ENCODE results near the gene LRP1B. TPM values are rescaled to one million over a fixed set of nuclear protein-coding genes. Genes with fewer than 3 reads are reported as not detected.
"Not testable (repeated sequence)": the region's sequence is repeated elsewhere in the genome, so short reads cannot be mapped to it uniquely, and the experiment has no call there.

The LRP1B gene
- polyA plus RNA-seq, 1 donor from 2014 or later, result 12.7 TPM

DNA sequence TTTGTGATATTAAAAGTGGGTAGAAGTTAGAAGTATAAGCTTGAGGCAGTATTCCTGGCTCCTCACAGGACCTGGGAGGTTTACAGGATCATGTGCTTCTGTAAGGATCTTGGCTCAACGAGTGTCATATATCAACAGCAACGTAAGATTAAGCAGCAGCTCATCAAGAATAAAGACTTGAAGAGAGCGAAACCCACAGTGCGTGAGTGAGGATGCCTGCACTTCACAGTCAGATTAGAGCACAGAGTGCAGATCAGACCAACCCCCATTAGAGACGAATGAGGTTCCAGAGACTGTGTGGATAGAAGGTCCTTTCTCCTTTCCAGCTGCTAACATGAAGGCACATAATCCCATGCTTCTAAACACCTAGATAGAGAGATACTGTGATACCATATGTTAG is 1693.9 kb downstream of the LRP1B start:
- no peak overlapping the region for H3K4me2 ChIP-seq (ENCODE audit: low read length)
- no peak overlapping the region for H2AFZ ChIP-seq (ENCODE audit: low read depth, low read length)
- H3K9me2 ChIP-seq (ENCODE audit: insufficient read depth, low read length), result no peaks in the 10 kb centered on the region

DNA sequence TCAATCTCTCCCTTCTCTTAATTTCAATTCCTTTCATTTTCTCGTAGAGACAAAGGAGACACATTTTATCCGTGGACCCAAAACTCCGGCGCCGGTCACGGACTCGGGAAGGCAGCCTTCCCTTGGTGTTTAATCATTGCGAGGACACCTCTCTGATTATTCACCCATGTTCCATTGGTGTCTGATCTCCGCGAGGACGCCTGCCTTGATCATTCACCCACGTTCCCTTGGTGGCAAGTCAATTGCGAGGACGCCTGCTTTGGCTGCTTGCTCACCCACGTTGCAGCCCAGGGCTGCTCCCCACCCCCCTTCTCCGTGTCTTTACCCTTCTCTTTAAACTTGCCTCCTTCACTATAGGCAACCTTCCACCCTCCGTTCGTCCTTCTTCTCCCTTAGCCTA is 1703.8 kb downstream of the LRP1B start:
- H3K4me2 ChIP-seq (ENCODE audit: low read length); H3K9me2 ChIP-seq (ENCODE audit: insufficient read depth, low read length); H3F3A ChIP-seq (ENCODE audit: insufficient read depth, low read length, poor library complexity, severe bottlenecking); H2AFZ ChIP-seq (ENCODE audit: low read depth, low read length); H4K20me1 ChIP-seq (ENCODE audit: insufficient read depth); H3K27ac ChIP-seq (ENCODE audit: low read length); H3K27me3 ChIP-seq (ENCODE audit: insufficient read depth, low read depth, low read length); H3K9ac ChIP-seq (ENCODE audit: low read length); H3K79me2 ChIP-seq (replicated peaks; ENCODE audit: insufficient read depth, low read length); H3K4me3 ChIP-seq (ENCODE audit: low read length); H3K9me3 ChIP-seq (ENCODE audit: low read length); H3K36me3 ChIP-seq (ENCODE audit: insufficient read depth, low read length): not testable (repeated sequence)

More for the DNA sequence above, 1693.9 kb downstream of the LRP1B start:
- Histone ChIP-seq H3K4me3 (ENCODE audit: low read length) (no peak overlapping the region), H3K79me2 (replicated peaks; ENCODE audit: insufficient read depth, low read length) (no peaks in the 10 kb centered on the region), H3F3A (ENCODE audit: insufficient read depth, low read length, poor library complexity, severe bottlenecking) (no peaks in the 10 kb centered on the region), H3K36me3 (ENCODE audit: insufficient read depth, low read length) (no peaks in the 10 kb centered on the region), H4K20me1 (ENCODE audit: insufficient read depth) (no peaks in the 10 kb centered on the region), H3K27ac (ENCODE audit: low read length) (no peak overlapping the region), H3K9ac (ENCODE audit: low read length) (no peak overlapping the region), H3K27me3 (ENCODE audit: insufficient read depth, low read depth, low read length) (no peaks in the 10 kb centered on the region), H3K9me3 (ENCODE audit: low read length) (no peaks in the 10 kb centered on the region)
- TF ChIP-seq EP300 (conservative IDR thresholded peaks at IDR 0.05; ENCODE audit: poor library complexity, severe bottlenecking) (no peak), RAD21 (conservative IDR thresholded peaks at IDR 0.05) (no peak), REST (IDR thresholded peaks at IDR 0.05; ENCODE audit: borderline replicate concordance) (no peak), SMC3 (conservative IDR thresholded peaks at IDR 0.05; ENCODE audit: poor library complexity) (no peak), EZH2 (IDR thresholded peaks at IDR 0.05; ENCODE audit: borderline replicate concordance, insufficient read depth, low read length, poor library complexity, severe bottlenecking) (no peak), MXI1 (conservative IDR thresholded peaks at IDR 0.05; ENCODE audit: poor library complexity, severe bottlenecking) (no peak), TAF1 (IDR thresholded peaks at IDR 0.05; ENCODE audit: low read depth) (no peak), POLR2AphosphoS5 (IDR thresholded peaks at IDR 0.05) (no peak)
- TF ChIP-seq, protein P1, sequence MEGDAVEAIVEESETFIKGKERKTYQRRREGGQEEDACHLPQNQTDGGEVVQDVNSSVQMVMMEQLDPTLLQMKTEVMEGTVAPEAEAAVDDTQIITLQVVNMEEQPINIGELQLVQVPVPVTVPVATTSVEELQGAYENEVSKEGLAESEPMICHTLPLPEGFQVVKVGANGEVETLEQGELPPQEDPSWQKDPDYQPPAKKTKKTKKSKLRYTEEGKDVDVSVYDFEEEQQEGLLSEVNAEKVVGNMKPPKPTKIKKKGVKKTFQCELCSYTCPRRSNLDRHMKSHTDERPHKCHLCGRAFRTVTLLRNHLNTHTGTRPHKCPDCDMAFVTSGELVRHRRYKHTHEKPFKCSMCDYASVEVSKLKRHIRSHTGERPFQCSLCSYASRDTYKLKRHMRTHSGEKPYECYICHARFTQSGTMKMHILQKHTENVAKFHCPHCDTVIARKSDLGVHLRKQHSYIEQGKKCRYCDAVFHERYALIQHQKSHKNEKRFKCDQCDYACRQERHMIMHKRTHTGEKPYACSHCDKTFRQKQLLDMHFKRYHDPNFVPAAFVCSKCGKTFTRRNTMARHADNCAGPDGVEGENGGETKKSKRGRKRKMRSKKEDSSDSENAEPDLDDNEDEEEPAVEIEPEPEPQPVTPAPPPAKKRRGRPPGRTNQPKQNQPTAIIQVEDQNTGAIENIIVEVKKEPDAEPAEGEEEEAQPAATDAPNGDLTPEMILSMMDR (IDR thresholded peaks at IDR 0.05; ENCODE audit: poor library complexity, severe bottlenecking), result no peak

DNA sequence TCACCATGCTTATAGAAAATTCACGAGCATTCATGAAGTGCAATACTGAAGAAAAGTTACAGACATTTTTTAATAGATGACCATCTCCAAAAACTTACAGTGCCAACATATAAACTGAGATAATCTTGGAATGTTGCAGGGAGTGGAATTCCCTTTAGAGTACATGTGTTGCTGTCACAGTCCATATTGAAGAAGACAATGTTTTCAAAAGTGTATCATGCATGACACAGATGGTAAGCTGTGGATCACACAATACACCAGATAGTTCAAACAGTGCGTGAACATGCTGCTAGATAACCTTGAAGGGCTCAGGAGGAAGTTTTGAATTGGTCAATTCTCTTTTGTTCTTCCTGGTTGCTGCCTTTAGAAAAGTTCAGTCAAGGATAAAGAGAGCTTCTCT is 1706.3 kb downstream of the LRP1B start:
- TF ChIP-seq EZH2 (IDR thresholded peaks at IDR 0.05; ENCODE audit: borderline replicate concordance, insufficient read depth, low read length, poor library complexity, severe bottlenecking), result no peak
- TF ChIP-seq REST (IDR thresholded peaks at IDR 0.05; ENCODE audit: borderline replicate concordance), result no peak
- TF ChIP-seq RAD21 (conservative IDR thresholded peaks at IDR 0.05), result no peak
- TF ChIP-seq TAF1 (IDR thresholded peaks at IDR 0.05; ENCODE audit: low read depth), result no peak
- TF ChIP-seq, protein P1 (IDR thresholded peaks at IDR 0.05; ENCODE audit: poor library complexity, severe bottlenecking), result no peak
- no peak for TF ChIP-seq MXI1 (conservative IDR thresholded peaks at IDR 0.05; ENCODE audit: poor library complexity, severe bottlenecking)
- TF ChIP-seq SMC3 (conservative IDR thresholded peaks at IDR 0.05; ENCODE audit: poor library complexity), result no peak
- H3K4me3 ChIP-seq (ENCODE audit: low read length), result no peak overlapping the region
- no peak overlapping the region for H3K9ac ChIP-seq (ENCODE audit: low read length)

More for the DNA sequence above, 1706.3 kb downstream of the LRP1B start:
- Histone ChIP-seq H2AFZ (ENCODE audit: low read depth, low read length) (no peak overlapping the region), H3K4me2 (ENCODE audit: low read length) (no peak overlapping the region), H3K36me3 (ENCODE audit: insufficient read depth, low read length) (no peaks in the 10 kb centered on the region), H3K9me3 (ENCODE audit: low read length) (no peaks in the 10 kb centered on the region), H4K20me1 (ENCODE audit: insufficient read depth) (no peaks in the 10 kb centered on the region), H3F3A (ENCODE audit: insufficient read depth, low read length, poor library complexity, severe bottlenecking) (no peaks in the 10 kb centered on the region), H3K9me2 (ENCODE audit: insufficient read depth, low read length) (no peaks in the 10 kb centered on the region), H3K79me2 (replicated peaks; ENCODE audit: insufficient read depth, low read length) (no peaks in the 10 kb centered on the region), H3K27me3 (ENCODE audit: insufficient read depth, low read depth, low read length) (no peaks in the 10 kb centered on the region), H3K27ac (ENCODE audit: low read length) (no peak overlapping the region)

All from neural cell (in vitro differentiated cells).